ENCODE measurements around the gene ABCB9.

DNA sequence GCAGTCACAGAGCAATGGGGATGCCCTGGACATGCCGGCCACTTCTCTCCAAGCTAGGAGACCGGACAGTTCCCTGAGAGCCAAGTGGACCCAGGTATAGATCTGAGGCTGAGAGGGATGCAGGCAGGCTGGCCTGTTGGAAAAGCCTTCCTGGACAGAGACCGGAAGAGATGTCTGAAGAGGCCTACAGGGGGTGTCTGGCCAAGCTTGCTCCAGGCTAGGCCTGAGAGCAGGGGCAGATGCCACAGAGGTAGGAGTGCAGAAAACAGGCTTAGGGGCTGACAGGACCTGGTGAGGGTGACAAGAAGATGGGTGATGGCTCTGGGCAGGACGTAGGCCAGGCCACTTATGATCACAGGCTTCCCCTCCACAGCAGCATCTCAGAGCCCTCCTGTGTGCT lies 44.4 kb upstream of the ABCB9 start:
- TF ChIP-seq POLR2A (IDR thresholded peaks at IDR 0.05; ENCODE audit: low read depth) = no peak
- TF ChIP-seq, protein P1, sequence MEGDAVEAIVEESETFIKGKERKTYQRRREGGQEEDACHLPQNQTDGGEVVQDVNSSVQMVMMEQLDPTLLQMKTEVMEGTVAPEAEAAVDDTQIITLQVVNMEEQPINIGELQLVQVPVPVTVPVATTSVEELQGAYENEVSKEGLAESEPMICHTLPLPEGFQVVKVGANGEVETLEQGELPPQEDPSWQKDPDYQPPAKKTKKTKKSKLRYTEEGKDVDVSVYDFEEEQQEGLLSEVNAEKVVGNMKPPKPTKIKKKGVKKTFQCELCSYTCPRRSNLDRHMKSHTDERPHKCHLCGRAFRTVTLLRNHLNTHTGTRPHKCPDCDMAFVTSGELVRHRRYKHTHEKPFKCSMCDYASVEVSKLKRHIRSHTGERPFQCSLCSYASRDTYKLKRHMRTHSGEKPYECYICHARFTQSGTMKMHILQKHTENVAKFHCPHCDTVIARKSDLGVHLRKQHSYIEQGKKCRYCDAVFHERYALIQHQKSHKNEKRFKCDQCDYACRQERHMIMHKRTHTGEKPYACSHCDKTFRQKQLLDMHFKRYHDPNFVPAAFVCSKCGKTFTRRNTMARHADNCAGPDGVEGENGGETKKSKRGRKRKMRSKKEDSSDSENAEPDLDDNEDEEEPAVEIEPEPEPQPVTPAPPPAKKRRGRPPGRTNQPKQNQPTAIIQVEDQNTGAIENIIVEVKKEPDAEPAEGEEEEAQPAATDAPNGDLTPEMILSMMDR (IDR thresholded peaks at IDR 0.05) = no peak
- no peak for TF ChIP-seq POLR2AphosphoS5 (IDR thresholded peaks at IDR 0.05)
- no peak for TF ChIP-seq EP300 (IDR thresholded peaks at IDR 0.05)

All from esophagus muscularis mucosa (tissue), 4 donors.